ENCODE data around the gene CARD8. TPM values are rescaled to one million over a fixed set of nuclear protein-coding genes. Genes with fewer than 3 reads are reported as not detected.

Gene CARD8
- total RNA-seq, 1 donor from 2014 or later, result 101 TPM

- H3K4me1 ChIP-seq, result peaks cover 76% of the 10 kb centered on the region
- ATAC-seq, result no peak
- TF ChIP-seq CTCF (IDR thresholded peaks at IDR 0.05), result no peak
- no peaks in the 10 kb centered on the region for H3K9me3 ChIP-seq
- no peaks in the 10 kb centered on the region for H3K27me3 ChIP-seq (ENCODE audit: low read depth)
- H3K4me3 ChIP-seq, result peak overlapping the region; percentile 71
- intact Hi-C loops (cut with DNase I), result no loop called here
- H3K27ac ChIP-seq, result peak overlapping the region; percentile 97
- H3K36me3 ChIP-seq, result peaks cover under 1% of the 10 kb centered on the region
- no peak for DNase-seq
Measured at GRCh38 chr19:48254529-48254970, 1.2 kb downstream of the CARD8 start.

DNA sequence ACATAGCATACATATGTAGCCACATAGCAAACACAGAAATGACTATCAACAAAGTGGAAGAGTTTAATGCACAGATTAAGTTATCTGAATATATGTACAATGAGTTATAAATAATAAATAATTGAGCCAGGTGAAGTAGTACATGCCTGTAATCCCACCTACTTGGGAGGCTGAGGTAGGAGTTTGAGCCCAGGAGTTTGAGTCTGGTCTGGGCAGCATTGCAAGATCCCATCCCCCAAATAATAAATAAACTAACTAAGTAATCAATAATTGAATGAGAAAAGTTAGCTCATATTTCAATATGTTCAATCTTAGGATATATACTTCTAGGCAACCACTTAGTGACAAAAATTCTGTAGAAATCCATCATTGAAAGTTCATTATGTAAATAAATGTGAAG lies 1.7 kb downstream of the CARD8 start:
- intact Hi-C loops (cut with DNase I), result no loop called here
- DNase-seq, result no peak

GRCh38 chr19:48252609-48253008 lies 3.1 kb downstream of the CARD8 start:
- no peak overlapping the region for H3K4me3 ChIP-seq
- no peak for ATAC-seq
- TF ChIP-seq CTCF (IDR thresholded peaks at IDR 0.05), result no peak
- peaks cover 15% of the 10 kb centered on the region for H3K36me3 ChIP-seq
- H3K9me3 ChIP-seq, result no peaks in the 10 kb centered on the region
- H3K27me3 ChIP-seq (ENCODE audit: low read depth), result no peaks in the 10 kb centered on the region
- DNase-seq, result no peak
- peaks cover 71% of the 10 kb centered on the region for H3K4me1 ChIP-seq
- intact Hi-C loops (cut with DNase I), result no loop called here
- no peak overlapping the region for H3K27ac ChIP-seq

More for the DNA sequence above, 1.7 kb downstream of the CARD8 start:
- TF ChIP-seq CTCF (IDR thresholded peaks at IDR 0.05), result no peak
- no peak for ATAC-seq
- no peak overlapping the region for H3K27ac ChIP-seq
- H3K36me3 ChIP-seq, result peaks cover 6% of the 10 kb centered on the region
- peaks cover 72% of the 10 kb centered on the region for H3K4me1 ChIP-seq
- H3K27me3 ChIP-seq (ENCODE audit: low read depth), result no peaks in the 10 kb centered on the region
- no peak overlapping the region for H3K4me3 ChIP-seq
- H3K9me3 ChIP-seq, result no peaks in the 10 kb centered on the region

DNA sequence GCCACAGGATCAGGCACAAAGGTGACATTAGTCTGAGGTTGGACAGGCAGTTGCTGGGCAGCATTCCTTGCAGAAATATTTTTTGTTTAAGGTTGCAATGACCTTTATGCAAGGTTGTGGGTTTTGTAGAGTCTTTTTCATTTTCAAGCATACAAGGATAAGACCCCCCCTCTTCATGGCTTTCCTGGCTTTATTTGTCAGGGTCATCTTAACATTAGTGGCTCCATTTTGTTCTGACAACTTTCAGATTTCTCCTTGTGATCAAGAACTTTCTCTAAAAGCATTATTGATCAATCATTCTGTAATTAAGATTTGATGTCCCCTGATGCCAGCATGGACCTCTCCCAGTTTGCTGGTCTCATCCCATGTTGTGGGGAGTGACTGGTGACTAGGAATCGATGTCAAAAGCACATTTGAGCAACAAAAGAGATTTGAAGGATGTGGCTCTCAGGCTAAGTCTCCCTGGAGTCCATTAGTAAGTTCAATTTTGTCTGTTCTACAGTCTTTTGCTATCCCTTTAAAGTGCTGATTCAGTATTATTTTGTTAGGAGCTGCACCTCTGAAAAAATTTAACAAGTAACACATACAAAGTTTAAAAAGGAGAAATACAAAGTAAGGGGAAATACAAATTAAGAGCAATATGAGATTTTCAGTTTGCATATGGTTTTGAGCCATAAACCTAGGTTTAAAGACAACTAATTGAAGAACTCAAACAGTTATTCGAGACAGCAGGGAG lies 5.3 kb downstream of the CARD8 start:
- H3K36me3 ChIP-seq, result peaks cover 32% of the 10 kb centered on the region
- H3K4me1 ChIP-seq, result peaks cover 64% of the 10 kb centered on the region
- peak overlapping the region; percentile 87 for H3K27ac ChIP-seq
- DNase-seq (no peak), ATAC-seq (no peak)
- H3K9me3 ChIP-seq, result no peaks in the 10 kb centered on the region
- H3K4me3 ChIP-seq, result peak overlapping the region; percentile 53
- intact Hi-C loops (cut with DNase I), result no loop called here
- H3K27me3 ChIP-seq (ENCODE audit: low read depth), result no peaks in the 10 kb centered on the region
- no peak for TF ChIP-seq CTCF (IDR thresholded peaks at IDR 0.05)

- H3K27ac ChIP-seq, result peak overlapping the region; percentile 87
- H3K27me3 ChIP-seq (ENCODE audit: low read depth), result no peaks in the 10 kb centered on the region
- intact Hi-C loops (cut with DNase I), result no loop called here
- H3K9me3 ChIP-seq, result no peaks in the 10 kb centered on the region
- peaks cover 32% of the 10 kb centered on the region for H3K36me3 ChIP-seq
- peak overlapping the region; percentile 53 for H3K4me3 ChIP-seq
- DNase-seq (peak; percentile 75), ATAC-seq (peak; percentile 90 to 94)
- no peak for TF ChIP-seq CTCF (IDR thresholded peaks at IDR 0.05)
- H3K4me1 ChIP-seq, result peaks cover 67% of the 10 kb centered on the region
Measured at GRCh38 chr19:48249502-48250014, 6.2 kb downstream of the CARD8 start.
